TTC549 (cell line): Measurements from ENCODE around the gene WFDC12.

Source experiments
- FAIRE-seq: peaks from 2 replicates; lab custom pipeline; 2012; peaks lifted over from hg19 to GRCh38; lab: Jason Lieb, UNC

The WFDC12 gene

DNA sequence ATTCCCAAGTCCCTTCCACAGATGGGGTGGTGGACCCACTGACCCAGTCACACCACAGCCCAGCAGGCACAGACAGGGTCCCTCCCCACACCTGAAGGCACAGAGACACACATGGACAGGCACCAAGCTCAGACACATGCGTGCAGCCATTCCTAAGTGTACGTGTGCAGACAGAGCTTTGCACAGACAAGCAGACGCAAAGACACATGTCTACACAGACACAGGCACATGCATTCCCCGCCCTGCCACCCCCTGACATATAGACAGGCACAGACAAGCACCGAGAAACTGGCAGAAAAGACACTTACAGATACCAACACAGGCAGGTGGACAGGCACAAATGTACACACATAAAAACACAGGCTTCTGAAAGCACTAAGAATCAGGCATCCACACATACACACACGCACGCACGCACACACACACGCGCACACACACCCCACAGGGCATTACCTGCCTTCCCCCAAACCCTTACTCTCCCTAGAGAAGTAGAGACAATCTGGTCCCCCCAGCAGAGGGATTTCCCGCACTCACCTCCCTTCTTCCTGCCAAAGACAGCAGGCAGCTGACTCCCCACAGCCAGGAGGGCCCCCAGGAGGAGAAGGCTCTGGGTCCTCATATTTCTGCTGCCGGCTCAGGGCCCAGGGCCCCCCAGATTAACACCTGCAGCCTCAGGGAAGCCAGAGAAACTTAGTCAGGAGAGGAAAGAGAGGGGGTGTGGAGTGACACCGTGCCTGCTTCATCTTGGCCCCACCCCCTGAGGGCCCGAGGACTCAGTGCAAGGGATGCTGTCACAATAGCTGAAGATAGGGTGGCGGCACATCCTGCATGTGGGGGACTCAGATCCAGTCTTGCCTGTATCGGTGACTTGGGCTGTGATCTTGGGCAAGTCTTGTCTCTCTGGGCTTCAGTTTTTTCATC lies 9.5 kb downstream of the WFDC12 start, which contains the start of gene WFDC5:
TSS of gene WFDC5 (minus strand) at position 710 of the 921 bp plus-strand sequence. CDS start at position 619, 91 bp downstream.
- no peak for FAIRE-seq

DNA sequence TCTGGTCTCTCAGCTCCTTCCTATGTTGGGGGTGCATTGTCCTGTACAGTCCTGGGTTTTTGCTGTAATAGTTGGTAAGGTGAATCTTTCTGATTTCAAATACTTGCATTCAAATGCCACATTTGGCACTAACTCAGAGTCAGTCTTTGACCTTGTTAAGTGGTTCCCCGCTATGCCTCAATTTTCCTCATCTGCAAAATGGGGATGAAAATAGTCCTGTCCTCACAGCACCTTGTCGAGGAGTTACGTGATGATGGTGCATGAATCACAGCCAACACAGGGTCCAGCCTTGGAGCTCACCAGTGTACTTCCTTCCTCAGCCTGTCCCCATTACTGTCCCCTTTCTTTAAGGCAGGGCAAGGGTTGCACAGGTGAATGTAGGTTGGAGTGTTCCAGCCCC lies 10.4 kb downstream of the WFDC12 start:
- FAIRE-seq = no peak

DNA sequence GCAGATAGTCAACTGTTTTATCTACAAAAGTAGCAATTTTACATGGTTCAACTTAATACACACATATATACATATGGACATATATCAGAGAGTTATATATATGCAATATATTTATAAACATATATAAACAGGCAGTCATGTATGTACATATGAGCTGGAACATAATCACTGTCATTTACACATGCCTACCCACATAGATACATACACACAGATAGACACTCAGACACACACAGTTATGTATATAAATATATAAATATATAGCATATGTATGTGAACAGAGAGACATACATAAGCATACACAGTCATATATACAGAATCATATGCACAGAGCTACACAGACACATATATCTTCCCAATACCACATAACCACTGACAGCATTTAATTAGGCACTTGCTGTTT lies 11.5 kb downstream of the WFDC12 start:
- no peak for FAIRE-seq

DNA sequence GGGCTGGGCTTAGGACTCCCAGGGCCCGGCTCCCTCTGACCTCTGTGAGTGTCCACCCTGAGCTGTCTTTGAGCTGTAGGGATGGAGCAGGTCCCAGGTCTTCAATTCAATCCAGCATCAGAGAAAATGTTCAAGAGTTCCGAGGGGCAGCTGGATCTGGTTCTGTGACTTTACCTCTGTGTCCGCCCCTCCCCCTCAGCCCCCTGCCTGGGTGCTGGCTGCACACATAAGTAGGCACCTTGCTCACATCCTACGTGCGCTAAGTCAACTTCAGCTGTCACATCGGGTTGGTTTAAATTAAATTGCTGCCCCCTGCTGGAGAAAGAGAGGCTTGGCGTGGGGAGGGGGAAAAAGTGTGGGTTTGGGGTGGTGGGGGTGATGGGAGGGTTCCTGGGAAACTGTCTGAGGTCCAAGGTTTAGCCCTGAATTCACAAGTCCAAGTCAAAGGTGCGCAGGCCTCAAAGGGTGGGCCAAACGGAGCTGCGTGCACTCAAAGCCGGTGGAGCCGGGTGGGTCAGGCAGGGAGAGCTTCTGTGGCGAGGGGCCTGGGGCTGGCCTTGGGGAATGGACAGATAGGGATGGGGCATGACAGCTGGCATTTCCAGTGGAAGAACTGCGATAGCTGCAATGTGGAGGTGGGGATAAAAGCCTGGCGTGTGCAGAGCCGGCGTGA lies 12.3 kb downstream of the WFDC12 start:
- no peak for FAIRE-seq

DNA sequence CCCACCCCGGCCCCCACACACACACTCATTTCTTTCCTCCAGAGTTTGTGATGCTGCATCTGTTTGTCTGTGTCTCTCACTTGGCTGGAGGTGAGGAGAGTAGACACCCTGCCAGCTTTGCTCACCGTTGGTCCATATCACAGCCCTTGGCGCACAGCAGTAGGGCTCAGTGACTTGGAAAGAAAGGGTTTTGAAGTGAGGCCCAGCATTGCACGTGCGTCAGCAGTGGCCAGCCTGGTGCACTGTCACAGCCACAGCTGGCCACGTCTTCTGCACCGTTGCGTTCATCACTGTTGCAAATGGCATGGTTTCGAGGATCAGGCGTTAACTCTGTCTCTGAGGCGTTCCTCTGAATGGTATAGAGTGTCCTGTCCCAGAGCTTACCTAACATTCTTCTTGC lies 13.0 kb downstream of the WFDC12 start:
- no peak for FAIRE-seq

DNA sequence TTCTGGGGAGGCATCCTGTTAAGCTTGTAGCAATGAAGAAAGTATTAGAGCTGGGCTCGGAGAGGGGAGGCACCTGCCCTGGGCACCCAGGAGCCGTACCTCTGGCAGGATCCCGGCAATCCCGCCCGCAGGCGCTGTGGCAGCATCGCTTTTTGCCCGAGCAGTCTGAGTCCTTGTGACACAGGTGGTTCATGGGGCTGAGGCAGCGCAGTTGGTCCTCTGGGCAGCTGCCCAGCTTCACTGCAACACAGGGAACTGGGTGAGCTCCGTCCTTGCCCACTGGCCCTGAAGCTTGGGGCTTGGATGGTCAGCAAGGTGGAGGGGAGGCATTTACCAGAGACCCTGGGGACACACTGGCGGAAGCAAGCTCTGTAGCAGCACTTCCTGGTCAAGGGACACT lies 14.0 kb downstream of the WFDC12 start:
- FAIRE-seq = no peak

DNA sequence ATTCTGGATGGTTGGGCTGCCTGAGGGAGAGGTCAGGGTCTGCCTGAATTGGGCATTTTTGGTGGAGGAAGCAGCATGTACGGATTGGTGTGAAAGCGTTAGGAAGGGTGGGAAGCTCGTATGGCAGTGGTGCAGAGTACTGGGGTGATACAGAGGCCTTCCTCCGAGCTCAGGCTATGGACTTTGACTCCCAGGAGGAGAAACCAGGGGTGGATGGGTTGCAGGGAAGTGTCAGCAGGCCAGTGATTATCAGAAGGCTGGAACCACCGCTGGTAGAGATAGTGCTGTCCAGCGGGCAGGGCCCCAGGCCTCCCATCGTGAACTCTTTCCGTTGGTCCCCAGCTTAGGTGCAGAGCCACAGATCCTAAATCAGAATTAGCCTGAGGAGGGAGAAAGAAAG lies 14.6 kb downstream of the WFDC12 start:
- FAIRE-seq = no peak

DNA sequence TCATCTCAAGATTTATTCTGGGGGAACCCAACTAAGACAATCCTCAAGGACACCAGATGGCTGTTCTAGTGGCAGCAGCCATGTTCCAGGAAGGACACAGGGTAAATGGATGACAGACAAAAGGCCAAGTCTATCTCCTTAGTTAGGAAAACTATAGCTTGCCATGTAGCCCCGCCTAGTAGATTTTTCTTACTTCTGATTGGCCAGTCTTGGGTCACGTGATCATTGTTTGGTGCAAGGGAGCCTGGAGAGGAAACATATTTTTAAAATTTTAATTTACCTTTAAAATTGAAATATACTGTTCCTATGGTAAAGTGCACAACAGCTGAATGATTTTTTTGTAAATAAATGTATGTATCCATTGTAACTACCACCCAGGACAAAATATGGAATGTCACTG lies 18.9 kb downstream of the WFDC12 start:
- no peak for FAIRE-seq

DNA sequence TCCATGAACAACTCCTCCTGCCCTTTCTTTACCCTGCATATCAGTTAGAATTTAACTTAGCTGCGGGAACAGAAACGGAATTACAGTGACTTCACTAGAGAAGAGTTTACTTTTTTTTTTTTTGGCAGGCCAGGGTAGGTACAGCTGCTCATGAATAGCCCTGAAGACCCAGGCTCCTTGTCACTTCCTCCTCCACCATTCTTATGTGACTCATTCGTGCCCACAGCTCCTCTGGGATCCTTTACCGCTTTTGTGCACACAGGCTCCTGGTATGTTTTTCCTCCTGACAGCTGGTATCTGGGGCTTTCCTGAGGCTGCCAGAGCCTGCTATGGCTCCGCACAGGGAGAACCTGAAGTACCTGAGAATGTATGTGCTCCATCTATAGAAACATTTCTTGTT lies 19.5 kb downstream of the WFDC12 start:
- no peak for FAIRE-seq

DNA sequence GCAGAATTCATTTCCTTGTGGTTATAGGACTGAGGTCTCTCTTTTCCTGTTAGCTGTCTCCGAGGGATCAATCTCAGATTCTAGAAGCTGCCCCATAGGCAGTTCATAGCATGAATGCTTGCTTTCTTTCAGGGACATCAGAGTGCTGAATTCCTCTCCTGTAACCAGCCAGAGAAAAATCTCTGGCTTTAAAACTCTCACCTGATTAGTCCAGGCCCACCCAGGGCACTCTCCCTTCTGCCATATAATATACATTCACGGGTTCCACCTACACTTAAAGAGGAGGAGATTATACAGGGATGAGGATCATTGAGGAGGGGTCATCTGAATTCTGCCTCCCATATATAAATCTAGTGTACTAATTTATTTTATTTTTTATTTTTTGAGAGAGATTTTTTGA lies 21.2 kb downstream of the WFDC12 start:
- FAIRE-seq = no peak

DNA sequence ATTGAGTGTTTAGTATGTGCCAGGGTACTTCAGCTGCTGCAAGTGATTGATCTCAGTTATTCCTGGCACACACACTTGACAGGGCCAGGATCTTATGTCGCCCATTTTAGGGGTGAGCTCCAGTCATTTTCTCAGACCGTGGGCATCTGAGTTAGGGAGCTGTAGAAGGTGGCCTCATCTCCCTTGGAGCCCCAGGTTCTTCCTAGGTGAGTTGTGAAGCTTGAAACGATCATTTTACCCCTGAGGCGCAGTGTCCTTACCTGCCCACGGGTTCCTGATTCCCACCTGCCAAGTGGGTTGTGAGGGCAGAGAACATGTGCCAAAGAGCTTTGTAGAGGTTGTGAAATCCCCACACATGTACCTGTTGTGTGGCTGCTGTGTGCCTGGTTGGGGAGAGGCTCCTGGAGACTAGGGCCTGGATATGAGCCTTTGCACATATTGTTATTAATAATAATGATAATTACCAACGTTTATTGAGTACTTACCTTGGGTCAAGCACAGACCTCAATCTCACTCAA lies 22.9 kb downstream of the WFDC12 start:
- no peak for FAIRE-seq

DNA sequence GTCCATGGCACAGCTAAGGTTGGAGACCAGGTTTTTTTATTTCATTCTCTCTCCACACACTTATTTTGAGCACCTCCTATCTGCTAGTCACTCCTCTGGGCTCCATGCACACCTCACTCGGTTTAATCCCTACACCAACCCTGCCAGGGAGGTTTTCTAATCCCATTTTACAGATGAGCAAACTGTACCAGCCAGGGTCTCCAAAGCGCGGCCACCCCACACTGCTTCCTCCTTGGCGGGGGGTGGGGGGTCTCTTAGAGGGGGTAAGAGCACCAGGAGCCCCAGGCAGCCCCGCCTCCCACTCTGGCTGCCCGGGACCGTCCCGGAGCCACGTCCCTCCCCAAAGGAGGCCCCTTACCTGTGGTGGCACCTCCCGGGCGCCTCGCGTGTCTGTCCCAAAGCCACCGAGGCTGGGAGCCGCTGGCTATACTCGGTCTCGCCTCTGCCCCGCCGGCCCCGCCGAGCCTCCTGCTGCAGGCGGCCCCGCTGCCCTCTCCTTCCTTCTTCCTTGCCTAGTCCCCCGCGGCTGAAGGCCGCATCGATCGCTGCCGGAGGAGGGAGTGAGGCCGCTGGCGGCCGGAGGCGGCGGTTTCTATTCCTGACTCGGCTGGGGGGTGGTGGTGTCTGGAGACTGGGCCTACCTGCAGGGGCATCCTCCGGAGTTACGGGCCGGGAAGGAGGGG lies 23.6 kb downstream of the WFDC12 start, which contains the start of gene KCNS1:
TSS of gene KCNS1 (minus strand) at position 565 of the 683 bp plus-strand sequence. CDS start 1,891 bp downstream, outside the sequence.
- no peak for FAIRE-seq

DNA sequence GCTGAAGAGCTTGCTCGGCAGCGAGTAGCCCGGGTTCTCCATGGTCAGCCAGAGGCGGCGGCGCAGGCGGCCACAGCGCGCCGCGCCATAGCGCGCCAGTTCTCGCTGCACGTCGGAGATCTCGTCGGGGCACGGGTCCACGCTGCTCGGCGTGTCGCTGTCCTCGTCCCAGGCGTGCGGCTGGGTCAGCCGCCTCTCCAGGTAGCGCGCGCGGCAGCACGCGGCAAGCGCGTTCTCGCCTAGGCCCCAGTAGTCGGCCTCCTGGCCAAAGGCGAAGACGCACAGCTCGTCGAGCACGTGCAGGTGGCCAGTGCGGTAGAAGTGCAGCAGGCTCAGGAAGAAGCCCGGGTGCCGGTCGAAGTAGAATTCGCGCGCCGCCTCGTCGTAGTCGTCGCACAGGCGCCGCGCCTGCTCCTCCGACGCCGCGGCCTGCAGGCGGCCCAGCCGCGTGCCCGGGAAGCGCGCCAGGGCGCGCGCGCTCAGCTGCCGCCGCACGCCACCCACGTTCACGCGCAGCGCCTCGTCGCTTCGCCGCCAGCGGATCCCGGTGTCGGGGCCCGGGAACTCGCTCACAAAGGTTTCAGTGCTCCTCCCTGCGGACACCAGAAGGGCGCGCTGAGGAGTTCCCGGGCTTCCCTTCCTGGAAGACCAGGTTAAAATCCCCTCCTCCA lies 26.0 kb downstream of the WFDC12 start:
- no peak for FAIRE-seq

DNA sequence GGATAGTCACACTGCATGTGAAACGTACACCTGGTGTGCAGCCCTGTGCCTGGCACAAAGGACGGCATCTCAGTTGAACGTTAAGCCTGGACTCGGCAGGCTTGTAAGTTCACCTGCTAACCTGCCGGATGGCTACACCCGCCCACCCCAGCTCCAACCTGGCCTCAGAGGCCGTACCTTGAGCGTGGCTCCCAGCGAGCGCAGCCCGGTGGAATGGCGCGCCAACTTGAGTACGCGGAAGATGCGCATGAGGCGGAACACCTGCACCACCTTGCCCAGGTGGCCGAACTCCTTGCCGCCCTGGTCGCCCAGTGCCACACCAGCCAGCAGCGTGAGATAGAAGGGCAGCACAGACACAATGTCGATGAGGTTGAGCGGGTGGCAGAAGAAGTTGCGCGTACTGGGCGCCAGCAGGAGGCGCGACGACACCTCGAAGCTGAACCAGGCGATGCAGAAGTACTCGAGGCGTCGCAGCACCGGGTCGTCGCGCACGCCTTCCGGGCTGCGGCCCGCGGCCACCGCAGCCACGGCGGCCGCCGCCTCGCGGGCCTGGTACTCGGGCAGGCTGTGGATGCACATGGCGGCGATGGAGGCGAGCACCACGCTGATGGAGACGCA lies 26.7 kb downstream of the WFDC12 start:
- no peak for FAIRE-seq

DNA sequence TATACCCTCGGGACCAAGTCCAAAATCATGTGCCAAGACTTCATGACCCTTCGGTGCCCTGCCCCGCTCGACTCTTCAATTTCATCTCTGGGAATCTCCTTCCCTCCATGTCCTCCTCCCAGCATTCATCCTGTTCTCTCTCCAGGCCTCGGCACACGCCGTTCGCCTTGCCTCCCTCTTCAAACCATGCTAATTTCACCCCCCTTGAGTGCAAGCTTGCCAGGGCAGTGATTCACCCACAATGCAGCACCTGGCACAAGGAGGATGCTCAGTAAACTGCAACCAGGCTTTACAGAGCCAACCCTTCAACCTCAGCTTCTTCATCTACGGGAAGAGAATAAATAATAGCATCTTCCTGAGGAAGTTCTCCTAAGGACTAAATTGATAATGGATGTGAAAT lies 27.5 kb downstream of the WFDC12 start:
- FAIRE-seq = no peak

DNA sequence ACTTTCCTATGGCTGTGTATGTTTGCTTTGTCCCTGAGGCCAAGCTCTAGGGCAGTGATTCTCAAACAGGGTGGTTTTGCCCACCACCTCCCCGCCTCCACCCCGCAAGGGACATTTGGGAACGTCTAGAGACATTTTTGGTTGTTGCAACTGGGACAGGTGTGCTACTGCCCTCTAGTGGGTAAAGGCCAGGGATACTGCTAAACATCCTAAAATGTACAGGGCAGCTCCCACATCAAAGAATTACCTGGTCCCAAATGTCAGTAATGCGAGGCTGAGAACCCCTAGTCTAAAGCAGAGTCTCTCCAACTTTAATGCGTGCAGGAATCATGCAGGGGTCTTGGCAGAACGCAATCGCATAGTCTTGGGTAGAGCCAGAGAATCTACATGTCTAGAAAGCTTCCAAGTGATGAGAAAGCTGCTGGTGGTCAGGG lies 28.4 kb downstream of the WFDC12 start:
- no peak for FAIRE-seq

DNA sequence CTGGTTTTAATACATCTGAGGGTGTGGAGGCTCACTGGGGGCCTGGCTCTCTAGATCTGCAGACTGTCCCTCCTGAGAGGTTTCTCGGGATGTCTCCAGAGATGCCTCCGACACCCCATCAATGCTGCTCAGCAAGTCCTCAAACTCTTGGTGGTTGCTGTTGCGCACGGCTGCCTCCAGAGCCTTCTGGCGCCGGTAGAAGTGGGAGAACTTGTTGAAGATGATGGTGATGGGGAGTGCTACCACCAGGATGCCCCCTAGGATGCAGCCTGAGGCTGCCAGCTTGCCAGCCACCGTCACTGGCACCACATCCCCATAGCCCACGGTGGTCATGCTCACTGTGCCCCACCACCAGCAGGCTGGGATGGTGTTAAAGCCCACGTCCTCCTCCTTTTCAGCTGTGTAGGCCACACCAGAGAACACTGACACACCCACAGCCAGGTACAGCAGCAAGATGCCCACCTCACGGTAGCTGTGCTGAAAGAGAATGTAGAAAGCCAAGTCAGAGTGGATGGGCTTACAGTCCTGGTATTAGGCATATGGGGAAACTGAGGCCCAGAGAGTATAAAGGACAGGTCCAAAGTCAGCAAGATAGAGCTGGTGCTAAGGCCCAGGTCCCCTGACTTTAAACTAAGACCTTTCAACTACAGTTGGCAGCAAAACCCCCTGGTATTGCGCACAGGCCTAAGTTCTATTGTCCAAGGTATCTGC lies 29.2 kb downstream of the WFDC12 start:
- no peak for FAIRE-seq

DNA sequence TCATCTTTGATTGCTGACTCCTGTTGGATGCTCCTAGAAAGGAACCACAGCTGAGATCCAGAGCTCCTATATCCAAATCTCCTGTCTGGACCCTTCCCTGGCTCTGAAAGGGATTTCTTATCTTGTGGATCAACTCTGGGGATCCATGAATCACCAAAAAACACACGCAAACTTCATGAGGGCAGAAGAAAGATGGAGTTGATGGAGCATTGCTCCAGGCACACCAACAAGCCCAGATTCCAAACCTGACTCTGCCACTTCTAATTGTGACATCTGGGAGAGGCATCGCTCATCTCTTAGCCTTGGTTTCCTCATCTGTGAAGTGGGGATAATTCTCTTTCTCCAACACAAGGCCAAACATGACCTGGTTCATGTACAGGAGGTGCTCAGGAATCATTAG lies 30.1 kb downstream of the WFDC12 start:
- no peak for FAIRE-seq

DNA sequence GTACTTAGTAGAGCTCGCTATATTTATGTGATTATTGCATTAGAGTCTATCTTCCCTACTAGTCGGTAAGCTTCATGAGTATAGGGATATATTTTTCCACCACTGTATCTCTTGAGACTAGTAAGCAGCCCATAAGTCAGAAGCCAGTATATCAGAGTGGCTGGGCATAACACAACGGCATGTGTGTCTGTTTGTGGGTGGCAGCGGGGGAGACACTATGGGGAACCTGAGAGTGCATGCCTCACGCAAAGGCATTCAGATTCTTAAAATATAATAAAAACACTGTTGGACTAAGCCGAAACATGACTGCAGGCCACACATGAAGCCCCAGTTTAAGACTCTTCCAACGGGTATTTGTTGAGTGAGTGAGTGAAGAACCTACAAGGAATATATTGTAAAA lies 31.4 kb downstream of the WFDC12 start:
- no peak for FAIRE-seq

DNA sequence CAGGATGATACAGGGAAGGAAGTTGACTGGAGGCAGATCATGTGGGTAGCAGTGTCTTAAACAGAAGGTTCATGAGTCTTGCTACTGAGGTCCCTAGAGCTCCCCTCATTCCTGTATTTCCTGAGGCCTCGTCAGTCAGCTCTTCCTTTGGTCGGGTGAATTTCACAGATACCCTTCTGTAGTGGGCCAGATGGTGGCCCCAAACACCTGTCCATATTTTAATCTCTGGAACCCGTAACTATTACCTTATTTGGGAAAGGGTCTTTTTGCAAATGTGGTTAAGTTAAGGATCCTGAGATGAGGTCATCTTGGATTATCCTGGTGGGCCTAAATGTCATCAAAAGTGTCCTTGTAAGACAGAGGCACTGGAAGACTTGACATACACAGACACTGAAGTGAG lies 32.9 kb downstream of the WFDC12 start:
- no peak for FAIRE-seq

DNA sequence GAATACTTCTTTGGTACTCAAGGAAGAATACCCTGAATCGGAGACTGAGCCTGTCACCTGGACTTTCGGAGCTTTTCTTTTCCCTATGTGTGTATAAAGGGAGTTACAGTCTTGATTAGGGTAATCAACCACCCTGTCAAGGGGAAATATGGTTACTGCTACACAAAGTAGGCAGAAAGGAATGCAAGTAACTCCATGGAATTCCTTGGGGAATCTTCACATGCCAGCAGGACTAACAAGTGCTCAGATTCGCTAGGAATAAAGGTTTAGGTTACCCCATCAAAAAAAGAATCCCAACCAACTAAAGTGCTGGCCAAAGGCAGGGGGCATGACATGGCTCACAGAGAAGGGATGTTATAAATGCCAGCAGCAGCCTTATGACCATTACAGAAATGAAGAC lies 33.8 kb downstream of the WFDC12 start:
- FAIRE-seq = no peak
